ENCODE results near the gene APOA5. TPM values are rescaled to one million over a fixed set of nuclear protein-coding genes. Genes with fewer than 3 reads are reported as not detected.

APOA5 gene
- total and polyA plus RNA-seq, 9 of the 15 experiments (the other 6 are each of a cell fraction or from before 2014, with no cell fraction given), result not detected

DNA sequence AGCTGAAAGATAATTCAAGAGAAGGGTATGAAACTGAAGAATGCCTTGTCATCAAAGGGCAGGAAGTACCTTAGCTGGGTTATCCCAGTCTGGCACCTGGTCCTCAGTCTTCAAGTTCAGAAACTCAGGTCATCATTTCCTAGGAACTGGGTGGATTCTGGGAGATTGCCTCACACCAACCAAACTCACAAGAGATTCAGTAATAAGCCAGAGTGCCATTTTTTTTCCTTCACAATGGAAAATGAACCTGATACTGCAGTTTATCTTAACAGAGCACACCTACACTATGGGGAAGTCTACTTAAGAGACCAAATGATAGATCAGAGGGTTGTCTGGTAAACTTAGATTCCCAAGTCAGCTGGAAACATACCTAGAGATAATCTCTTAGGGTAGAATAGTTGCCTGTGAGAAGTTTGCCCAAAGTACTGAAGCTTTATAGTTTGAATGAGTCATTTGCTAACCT is 15.1 kb downstream of the APOA5 start (continued):
- no peak for TF ChIP-seq ZNF324 (CRISPR knock-in tag; IDR thresholded peaks at IDR 0.05)
- TF ChIP-seq ZC3H11A (IDR thresholded peaks at IDR 0.05; ENCODE audit: low read depth, low read length), result no peak
- no peak for TF ChIP-seq POLR2AphosphoS2 (IDR thresholded peaks at IDR 0.05; ENCODE audit: low read length)
- TF ChIP-seq SUPT5H (IDR thresholded peaks at IDR 0.05), result no peak
- no peak for TF ChIP-seq SLC30A9 (CRISPR knock-in tag; IDR thresholded peaks at IDR 0.05)
- no peak for TF ChIP-seq KLF13 (tag; IDR thresholded peaks at IDR 0.05; ENCODE audit: borderline replicate concordance, low read depth)
- no peak for TF ChIP-seq ZNF212 (CRISPR knock-in tag; IDR thresholded peaks at IDR 0.05)
- TF ChIP-seq SRSF9 (IDR thresholded peaks at IDR 0.05; ENCODE audit: borderline replicate concordance, low read depth, low read length), result no peak
- TF ChIP-seq, protein P1, sequence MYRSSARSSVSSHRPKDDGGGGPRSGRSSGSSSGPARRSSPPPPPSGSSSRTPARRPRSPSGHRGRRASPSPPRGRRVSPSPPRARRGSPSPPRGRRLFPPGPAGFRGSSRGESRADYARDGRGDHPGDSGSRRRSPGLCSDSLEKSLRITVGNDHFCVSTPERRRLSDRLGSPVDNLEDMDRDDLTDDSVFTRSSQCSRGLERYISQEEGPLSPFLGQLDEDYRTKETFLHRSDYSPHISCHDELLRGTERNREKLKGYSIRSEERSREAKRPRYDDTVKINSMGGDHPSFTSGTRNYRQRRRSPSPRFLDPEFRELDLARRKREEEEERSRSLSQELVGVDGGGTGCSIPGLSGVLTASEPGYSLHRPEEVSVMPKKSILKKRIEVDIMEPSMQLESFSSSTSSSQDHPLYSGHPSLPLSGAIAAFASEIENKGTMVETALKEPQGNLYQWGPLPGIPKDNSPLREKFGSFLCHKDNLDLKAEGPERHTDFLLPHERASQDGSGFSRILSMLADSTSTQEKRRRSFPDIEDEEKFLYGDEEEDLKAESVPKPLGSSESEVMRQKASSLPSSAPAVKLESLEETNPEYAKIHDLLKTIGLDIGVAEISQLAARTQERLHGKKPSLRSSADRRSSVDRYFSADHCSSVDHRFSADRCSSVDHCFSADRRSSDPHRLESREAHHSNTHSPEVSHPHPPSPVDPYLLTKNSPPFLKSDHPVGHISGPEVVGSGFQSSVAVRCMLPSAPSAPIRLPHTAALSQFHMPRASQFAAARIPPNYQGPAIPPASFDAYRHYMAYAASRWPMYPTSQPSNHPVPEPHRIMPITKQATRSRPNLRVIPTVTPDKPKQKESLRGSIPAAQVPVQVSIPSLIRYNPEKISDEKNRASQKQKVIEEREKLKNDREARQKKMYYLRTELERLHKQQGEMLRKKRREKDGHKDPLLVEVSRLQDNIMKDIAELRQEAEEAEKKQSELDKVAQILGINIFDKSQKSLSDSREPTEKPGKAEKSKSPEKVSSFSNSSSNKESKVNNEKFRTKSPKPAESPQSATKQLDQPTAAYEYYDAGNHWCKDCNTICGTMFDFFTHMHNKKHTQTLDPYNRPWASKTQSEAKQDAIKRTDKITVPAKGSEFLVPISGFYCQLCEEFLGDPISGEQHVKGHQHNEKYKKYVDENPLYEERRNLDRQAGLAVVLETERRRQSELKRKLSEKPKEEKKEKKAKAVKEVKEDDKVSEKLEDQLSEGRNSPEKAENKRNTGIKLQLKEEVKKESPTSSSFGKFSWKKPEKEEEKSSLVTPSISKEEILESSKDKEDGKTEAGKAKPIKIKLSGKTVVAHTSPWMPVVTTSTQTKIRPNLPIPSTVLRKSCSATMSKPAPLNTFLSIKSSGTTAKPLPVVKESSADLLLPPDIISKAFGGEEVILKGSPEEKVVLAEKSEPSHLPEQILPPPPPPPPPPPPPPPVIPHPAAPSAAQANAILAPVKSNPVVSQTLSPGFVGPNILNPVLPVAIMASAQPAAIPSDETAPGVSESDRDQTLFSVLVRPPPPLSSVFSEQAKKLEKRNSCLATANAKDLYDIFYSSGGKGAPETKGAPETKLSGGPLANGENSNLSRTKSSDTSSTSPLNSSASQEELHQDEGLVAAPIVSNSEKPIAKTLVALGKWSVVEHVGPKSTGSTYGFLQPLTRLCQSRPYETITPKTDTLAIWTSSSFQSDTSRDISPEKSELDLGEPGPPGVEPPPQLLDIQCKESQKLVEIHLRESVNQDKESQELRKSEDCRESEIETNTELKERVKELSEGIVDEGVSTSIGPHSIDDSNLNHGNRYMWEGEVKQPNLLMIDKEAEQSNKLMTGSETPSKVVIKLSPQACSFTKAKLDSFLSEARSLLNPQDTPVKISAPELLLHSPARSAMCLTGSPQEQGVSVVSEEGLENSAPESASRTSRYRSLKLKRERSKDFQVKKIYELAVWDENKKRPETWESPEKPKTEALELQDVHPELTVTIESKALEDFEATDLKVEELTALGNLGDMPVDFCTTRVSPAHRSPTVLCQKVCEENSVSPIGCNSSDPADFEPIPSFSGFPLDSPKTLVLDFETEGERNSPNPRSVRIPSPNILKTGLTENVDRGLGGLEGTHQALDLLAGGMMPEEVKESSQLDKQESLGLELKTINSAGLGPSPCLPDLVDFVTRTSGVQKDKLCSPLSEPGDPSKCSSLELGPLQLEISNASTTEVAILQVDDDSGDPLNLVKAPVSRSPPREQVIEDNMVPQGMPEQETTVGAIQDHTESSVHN (IDR thresholded peaks at IDR 0.05; ENCODE audit: borderline replicate concordance in 1 of 2, low read depth in 1 of 2), result no peak
- no peak for TF ChIP-seq ZNF699 (CRISPR knock-in tag; IDR thresholded peaks at IDR 0.05; ENCODE audit: insufficient replicate concordance)
- TF ChIP-seq, protein P2, sequence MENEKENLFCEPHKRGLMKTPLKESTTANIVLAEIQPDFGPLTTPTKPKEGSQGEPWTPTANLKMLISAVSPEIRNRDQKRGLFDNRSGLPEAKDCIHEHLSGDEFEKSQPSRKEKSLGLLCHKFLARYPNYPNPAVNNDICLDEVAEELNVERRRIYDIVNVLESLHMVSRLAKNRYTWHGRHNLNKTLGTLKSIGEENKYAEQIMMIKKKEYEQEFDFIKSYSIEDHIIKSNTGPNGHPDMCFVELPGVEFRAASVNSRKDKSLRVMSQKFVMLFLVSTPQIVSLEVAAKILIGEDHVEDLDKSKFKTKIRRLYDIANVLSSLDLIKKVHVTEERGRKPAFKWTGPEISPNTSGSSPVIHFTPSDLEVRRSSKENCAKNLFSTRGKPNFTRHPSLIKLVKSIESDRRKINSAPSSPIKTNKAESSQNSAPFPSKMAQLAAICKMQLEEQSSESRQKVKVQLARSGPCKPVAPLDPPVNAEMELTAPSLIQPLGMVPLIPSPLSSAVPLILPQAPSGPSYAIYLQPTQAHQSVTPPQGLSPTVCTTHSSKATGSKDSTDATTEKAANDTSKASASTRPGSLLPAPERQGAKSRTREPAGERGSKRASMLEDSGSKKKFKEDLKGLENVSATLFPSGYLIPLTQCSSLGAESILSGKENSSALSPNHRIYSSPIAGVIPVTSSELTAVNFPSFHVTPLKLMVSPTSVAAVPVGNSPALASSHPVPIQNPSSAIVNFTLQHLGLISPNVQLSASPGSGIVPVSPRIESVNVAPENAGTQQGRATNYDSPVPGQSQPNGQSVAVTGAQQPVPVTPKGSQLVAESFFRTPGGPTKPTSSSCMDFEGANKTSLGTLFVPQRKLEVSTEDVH (IDR thresholded peaks at IDR 0.05; ENCODE audit: low read depth, partially characterized antibody), result no peak
- TF ChIP-seq, protein P3, sequence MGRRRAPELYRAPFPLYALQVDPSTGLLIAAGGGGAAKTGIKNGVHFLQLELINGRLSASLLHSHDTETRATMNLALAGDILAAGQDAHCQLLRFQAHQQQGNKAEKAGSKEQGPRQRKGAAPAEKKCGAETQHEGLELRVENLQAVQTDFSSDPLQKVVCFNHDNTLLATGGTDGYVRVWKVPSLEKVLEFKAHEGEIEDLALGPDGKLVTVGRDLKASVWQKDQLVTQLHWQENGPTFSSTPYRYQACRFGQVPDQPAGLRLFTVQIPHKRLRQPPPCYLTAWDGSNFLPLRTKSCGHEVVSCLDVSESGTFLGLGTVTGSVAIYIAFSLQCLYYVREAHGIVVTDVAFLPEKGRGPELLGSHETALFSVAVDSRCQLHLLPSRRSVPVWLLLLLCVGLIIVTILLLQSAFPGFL (CRISPR knock-in tag; IDR thresholded peaks at IDR 0.05), result no peak
- TF ChIP-seq KAT2B (IDR thresholded peaks at IDR 0.05; ENCODE audit: low read depth, low read length), result no peak
- no peak for TF ChIP-seq MCM7 (IDR thresholded peaks at IDR 0.05)
- peak; percentile 44; the same call in 1 of the 2 replicates for TF ChIP-seq MAFF (IDR thresholded peaks at IDR 0.05; ENCODE audit: low read length)
- no peak for TF ChIP-seq ERF (CRISPR knock-in tag; IDR thresholded peaks at IDR 0.05)

Data from K562 (cell line).